Measurements from ENCODE around the gene CAPZA2.

GRCh38 chr7:116859323-116859722, 3.1 kb upstream of the CAPZA2 start:
- TF ChIP-seq POLR2AphosphoS5 (IDR thresholded peaks at IDR 0.05; ENCODE audit: borderline replicate concordance, low read depth, low read length) (no peak), EZH2 (IDR thresholded peaks at IDR 0.05) (no peak), FOXP2 (optimal IDR thresholded peaks at IDR 0.05; ENCODE audit: control extremely low read depth, extremely low read length, insufficient read depth) (no peak)
